ENCODE data around the gene RXRB. TPM values are rescaled to one million over a fixed set of nuclear protein-coding genes. Genes with fewer than 3 reads are reported as not detected.
A peak's percentile ranks its signal among the peaks of the same experiment; 100 is the strongest.

RXRB gene
- total and polyA plus RNA-seq, 8 donors = 20.1 to 68.3 (median 24.6) TPM

DNA sequence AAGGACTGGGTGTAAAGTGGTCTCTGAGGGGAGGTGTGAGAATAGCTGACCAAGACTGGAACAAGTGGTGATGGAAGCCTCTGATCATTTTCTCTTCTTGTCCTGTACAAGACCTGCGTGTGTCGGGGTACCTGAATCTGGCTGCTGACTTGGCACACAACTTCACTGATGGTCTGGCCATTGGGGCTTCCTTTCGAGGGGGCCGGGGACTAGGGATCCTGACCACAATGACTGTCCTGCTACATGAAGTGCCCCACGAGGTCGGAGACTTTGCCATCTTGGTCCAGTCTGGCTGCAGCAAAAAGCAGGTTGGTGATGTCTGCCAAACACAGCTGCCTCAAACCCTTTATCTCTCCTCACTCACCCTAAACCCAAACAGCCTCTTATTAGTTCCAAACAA is 2.3 kb upstream of the RXRB start:
- Histone ChIP-seq H3K9me3 (no peaks in the 10 kb centered on the region), H3K4me3 (peak overlapping the region in 1 of 4 donors; percentile 80), H3K36me3 (peaks cover 0 to 18% (median 16%) of the 10 kb centered on the region in 3 donors), H3K4me1 (peaks cover 17 to 30% (median 27%) of the 10 kb centered on the region in 3 donors), H3K27ac (no peak overlapping the region), H3K27me3 (no peaks in the 10 kb centered on the region)
- no peak for FAIRE-seq
- intact Hi-C loops (cut with DNase I) = no loop called here
- DNase-seq = no peak
- ATAC-seq = no peak
- 53 to 65% methylated on average over 6 of the region's 6 CpGs for WGBS, 2 donors
- TF ChIP-seq CTCF (IDR thresholded peaks at IDR 0.05) = no peak

DNA sequence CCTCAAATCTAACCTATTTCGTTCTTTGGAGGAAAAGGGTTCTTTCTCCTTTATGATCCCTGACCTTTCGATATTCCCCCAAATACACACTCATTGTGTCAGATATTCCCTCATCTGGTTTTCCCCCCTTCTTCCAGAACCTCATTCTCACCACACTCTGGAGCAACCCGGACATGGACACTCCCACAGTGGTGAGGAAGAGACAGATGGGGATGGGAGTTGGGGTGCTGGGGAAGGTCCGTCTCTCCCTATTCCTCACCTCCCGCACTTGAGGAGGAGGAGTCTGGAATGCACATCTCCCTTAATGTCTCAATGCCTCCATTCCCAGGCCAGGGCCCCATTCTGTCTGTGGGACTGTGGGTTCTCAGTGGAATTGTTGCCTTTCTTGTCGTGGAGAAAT is 1.5 kb upstream of the RXRB start:
- Histone ChIP-seq H3K4me3 (peak overlapping the region; percentile 68 to 88 (median 82)), H3K9me3 (no peaks in the 10 kb centered on the region), H3K36me3 (peaks cover 0 to 18% (median 16%) of the 10 kb centered on the region in 3 donors), H3K27ac (no peak overlapping the region), H3K4me1 (peaks cover 17 to 30% (median 24%) of the 10 kb centered on the region in 3 donors), H3K27me3 (no peaks in the 10 kb centered on the region)
- intact Hi-C loops (cut with DNase I) = no loop called here
- ATAC-seq = no peak
- 36 to 43% methylated on average over 6 of the region's 6 CpGs for WGBS, 2 donors
- FAIRE-seq = no peak
- TF ChIP-seq CTCF (IDR thresholded peaks at IDR 0.05) = no peak
- DNase-seq = no peak

GRCh38 chr6:33201147-33201545 is 681 bp upstream of the RXRB start:
- FAIRE-seq = no peak
- peaks cover 17 to 30% (median 24%) of the 10 kb centered on the region in 3 donors for H3K4me1 ChIP-seq

DNA sequence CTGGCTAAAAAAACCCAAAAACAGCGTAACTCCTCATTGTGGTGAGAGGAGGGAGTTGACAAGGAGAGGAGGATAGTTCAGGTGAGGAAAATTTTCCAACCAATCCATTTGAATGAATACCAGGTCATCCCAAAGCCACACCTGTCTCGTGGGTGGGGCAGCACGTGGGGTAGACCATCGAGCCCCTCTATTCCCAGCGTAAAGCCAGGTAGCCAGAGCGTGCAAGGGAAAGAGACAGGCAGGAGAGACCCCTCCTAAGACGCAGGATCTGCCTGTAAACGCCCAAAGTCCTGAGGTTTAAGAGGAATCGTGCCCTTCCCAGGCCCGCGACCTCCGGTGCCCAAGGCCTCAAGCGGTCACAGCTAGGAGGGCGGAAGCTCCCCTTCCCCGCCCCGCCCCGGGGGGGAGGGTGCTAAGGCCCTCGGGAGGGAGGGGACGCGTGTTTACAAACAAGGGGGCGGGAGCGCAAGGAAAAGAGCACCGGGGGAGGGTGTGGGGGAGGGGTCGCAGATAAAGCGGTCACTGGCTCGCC is 712 bp downstream of the RXRB start:
- Histone ChIP-seq H3K27ac (peak overlapping the region; percentile 94 to 98 (median 96)), H3K36me3 (peaks cover 0 to 37% (median 34%) of the 10 kb centered on the region in 3 donors), H3K4me1 (peaks cover 17 to 30% (median 24%) of the 10 kb centered on the region in 3 donors), H3K27me3 (no peaks in the 10 kb centered on the region), H3K9me3 (no peaks in the 10 kb centered on the region), H3K4me3 (peak overlapping the region; percentile 80 to 90 (median 86))
- ATAC-seq (peak; percentile 43 to 56 (median 48)), DNase-seq (peak in 1 of 6 donors; percentile 78), FAIRE-seq (no peak)
- no peak for TF ChIP-seq CTCF (IDR thresholded peaks at IDR 0.05)
- intact Hi-C loops (cut with DNase I) = no loop called here
- 1 to 2% methylated on average over 15 to 26 of the region's 26 CpGs for WGBS, 2 donors

More at GRCh38 chr6:33201147-33201545, 681 bp upstream of the RXRB start:
- H3K27ac ChIP-seq = peak overlapping the region; percentile 94 to 98 (median 96)
- no peaks in the 10 kb centered on the region for H3K9me3 ChIP-seq
- H3K4me3 ChIP-seq = peak overlapping the region; percentile 68 to 88 (median 82)
- TF ChIP-seq CTCF (IDR thresholded peaks at IDR 0.05) = no peak
- intact Hi-C loops (cut with DNase I) = no loop called here
- H3K27me3 ChIP-seq = no peaks in the 10 kb centered on the region
- ATAC-seq (no peak), DNase-seq (peak in 1 of 6 donors; percentile 80)
- WGBS, 2 donors = 0 to 1% methylated on average over 14 of the region's 14 CpGs
- H3K36me3 ChIP-seq = peaks cover 0 to 25% (median 23%) of the 10 kb centered on the region in 3 donors

GRCh38 chr6:33198853-33199436 is 1.5 kb downstream of the RXRB start:
- Histone ChIP-seq H3K4me3 (peak overlapping the region in 2 of 4 donors; percentile 80 to 85), H3K4me1 (peaks cover 14 to 30% (median 24%) of the 10 kb centered on the region in 3 donors), H3K27ac (peak overlapping the region in 1 of 4 donors; percentile 95), H3K27me3 (no peaks in the 10 kb centered on the region), H3K36me3 (peaks cover 0 to 43% (median 34%) of the 10 kb centered on the region in 3 donors), H3K9me3 (no peaks in the 10 kb centered on the region)
- WGBS, 2 donors = 29 to 32% methylated on average over 3 of the region's 3 CpGs
- ATAC-seq (no peak), DNase-seq (no peak), FAIRE-seq (no peak)
- intact Hi-C loops (cut with DNase I) = no loop called here
- no peak for TF ChIP-seq CTCF (IDR thresholded peaks at IDR 0.05)
